ENCODE results near the gene ANAPC7.
"Not testable (repeated sequence)": the region's sequence is repeated elsewhere in the genome, so short reads cannot be mapped to it uniquely, and the experiment has no call there.

ANAPC7 gene

GRCh38 chr12:110349514-110350151, 53.9 kb downstream of the ANAPC7 start:
- in situ Hi-C loops (cut with HindIII; ENCODE audit: low sequenced_read_pairs): no loop called here

DNA sequence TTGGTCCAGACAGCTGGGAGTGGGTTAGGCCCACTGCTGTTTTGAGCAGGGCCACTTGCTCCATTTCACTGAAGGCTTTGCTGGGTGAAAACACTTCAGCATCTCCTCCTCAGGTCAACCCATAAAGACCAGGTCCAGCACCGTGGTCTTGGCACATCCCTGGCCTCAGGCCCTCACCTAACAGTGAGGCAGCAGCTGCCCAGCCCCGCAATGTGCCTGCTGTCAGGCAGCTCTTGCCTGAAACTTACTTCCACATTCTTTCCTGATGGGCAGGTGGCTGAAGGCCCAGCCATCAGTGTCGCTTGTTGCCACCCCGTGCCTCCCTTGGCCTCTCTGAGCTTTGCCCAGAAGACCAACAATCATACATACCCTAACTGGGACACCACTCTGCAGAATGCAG, 54.4 kb downstream of the ANAPC7 start:
- in situ Hi-C loops (cut with HindIII; ENCODE audit: low sequenced_read_pairs): no loop called here

GRCh38 chr12:110348431-110349059, 55.0 kb downstream of the ANAPC7 start:
- in situ Hi-C loops (cut with HindIII; ENCODE audit: low sequenced_read_pairs): no loop called here

GRCh38 chr12:110347767-110348166, 55.7 kb downstream of the ANAPC7 start:
- in situ Hi-C loops (cut with HindIII; ENCODE audit: low sequenced_read_pairs): no loop called here

DNA sequence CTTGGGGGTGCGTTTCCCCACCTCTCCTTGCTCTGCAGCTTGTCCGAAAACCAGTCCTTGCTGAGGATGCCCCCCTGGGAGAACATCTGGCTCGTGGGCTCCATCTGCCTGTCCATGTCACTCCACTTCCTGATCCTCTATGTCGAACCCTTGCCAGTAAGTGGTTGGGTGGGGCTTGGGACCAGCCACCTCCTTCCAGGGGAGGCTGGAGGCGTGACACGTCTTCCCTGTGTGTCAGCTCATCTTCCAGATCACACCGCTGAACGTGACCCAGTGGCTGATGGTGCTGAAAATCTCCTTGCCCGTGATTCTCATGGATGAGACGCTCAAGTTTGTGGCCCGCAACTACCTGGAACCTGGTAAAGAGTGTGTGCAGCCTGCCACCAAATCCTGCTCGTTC, 57.5 kb downstream of the ANAPC7 start:
- in situ Hi-C loops (cut with HindIII; ENCODE audit: low sequenced_read_pairs): no loop called here

- in situ Hi-C loops (cut with HindIII; ENCODE audit: low sequenced_read_pairs): no loop called here
Measured at GRCh38 chr12:110345176-110345661, 58.3 kb downstream of the ANAPC7 start.

DNA sequence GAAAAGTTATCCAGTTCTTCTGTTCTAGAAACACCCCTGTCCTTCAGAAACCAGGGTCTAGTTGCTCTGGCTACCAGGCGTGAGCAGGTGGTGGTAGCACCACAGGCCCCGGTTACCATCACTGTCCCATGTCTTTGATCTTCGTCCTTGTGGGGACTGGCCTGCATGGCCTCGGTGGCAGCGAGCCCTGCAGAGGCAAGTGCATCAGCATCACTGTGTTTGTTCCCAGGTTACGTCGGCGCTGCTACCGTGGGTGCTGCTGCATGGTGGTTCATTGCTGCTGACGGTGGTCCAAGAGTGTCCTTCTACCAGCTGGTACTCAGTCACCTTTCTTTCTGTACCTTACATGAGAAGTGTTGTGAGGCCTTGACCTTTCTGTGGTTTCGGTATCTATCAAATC, 58.9 kb downstream of the ANAPC7 start:
- in situ Hi-C loops (cut with HindIII; ENCODE audit: low sequenced_read_pairs): no loop called here

- in situ Hi-C loops (cut with HindIII; ENCODE audit: low sequenced_read_pairs): no loop called here
Measured at GRCh38 chr12:110343736-110344555, 59.6 kb downstream of the ANAPC7 start.

GRCh38 chr12:110343114-110343513, 60.4 kb downstream of the ANAPC7 start:
- in situ Hi-C loops (cut with HindIII; ENCODE audit: low sequenced_read_pairs): no loop called here

GRCh38 chr12:110342157-110342556, 61.4 kb downstream of the ANAPC7 start:
- in situ Hi-C loops (cut with HindIII; ENCODE audit: low sequenced_read_pairs): no loop called here

- in situ Hi-C loops (cut with HindIII; ENCODE audit: low sequenced_read_pairs): no loop called here
Measured at GRCh38 chr12:110340706-110341105, 62.8 kb downstream of the ANAPC7 start.

- in situ Hi-C loops (cut with HindIII; ENCODE audit: low sequenced_read_pairs): not testable (repeated sequence)
Measured at GRCh38 chr12:110340261-110340660, 63.2 kb downstream of the ANAPC7 start.

DNA sequence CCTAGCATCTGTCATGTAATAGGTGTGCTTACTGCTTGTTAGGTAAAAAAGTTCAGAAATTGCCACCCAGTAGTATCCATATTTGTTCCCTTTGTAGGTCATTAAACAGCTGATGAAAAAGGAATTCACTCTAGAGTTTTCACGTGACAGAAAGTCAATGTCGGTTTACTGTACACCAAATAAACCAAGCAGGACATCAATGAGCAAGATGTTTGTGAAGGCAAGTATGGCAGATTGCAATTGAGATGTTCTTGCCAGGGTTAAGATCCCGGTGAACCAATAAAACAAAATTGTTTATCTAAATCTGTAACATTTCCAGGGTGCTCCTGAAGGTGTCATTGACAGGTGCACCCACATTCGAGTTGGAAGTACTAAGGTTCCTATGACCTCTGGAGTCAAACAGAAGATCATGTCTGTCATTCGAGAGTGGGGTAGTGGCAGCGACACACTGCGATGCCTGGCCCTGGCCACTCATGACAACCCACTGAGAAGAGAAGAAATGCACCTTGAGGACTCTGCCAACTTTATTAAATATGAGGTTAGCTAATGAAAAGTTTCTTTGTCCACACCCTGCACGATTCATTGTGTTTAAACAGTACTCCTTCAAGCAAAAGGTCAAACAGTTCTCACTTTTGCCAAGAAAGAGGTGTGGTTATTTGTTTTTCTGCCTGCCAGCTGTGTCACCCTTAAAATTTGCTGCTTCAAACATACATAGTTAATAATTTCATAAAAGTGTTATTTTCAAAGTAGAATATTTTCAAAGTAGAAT, 64.1 kb downstream of the ANAPC7 start:
- in situ Hi-C loops (cut with HindIII; ENCODE audit: low sequenced_read_pairs): no loop called here

GRCh38 chr12:110338754-110339153, 64.8 kb downstream of the ANAPC7 start:
- in situ Hi-C loops (cut with HindIII; ENCODE audit: low sequenced_read_pairs): no loop called here

GRCh38 chr12:110337912-110338710, 65.4 kb downstream of the ANAPC7 start:
- in situ Hi-C loops (cut with HindIII; ENCODE audit: low sequenced_read_pairs): no loop called here

- in situ Hi-C loops (cut with HindIII; ENCODE audit: low sequenced_read_pairs): no loop called here
Measured at GRCh38 chr12:110335481-110336045, 67.9 kb downstream of the ANAPC7 start.

DNA sequence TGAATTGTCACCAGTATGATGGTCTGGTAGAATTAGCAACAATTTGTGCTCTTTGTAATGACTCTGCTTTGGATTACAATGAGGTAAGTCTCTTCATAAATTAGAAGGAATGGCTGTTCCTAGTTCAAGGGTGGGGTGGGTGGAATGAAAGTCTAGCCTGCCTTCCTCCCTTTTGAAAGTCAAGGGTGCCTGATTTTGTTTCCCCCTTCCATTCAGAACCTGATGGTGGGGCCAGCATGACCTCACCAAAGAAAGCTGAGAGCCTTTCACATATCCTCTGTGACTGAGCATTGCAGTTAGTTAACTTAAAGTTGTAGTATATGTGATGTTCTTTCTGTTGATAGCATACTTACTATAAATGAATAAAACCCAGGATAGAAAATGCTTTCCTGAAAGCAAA, 70.3 kb downstream of the ANAPC7 start:
- in situ Hi-C loops (cut with HindIII; ENCODE audit: low sequenced_read_pairs): no loop called here

DNA sequence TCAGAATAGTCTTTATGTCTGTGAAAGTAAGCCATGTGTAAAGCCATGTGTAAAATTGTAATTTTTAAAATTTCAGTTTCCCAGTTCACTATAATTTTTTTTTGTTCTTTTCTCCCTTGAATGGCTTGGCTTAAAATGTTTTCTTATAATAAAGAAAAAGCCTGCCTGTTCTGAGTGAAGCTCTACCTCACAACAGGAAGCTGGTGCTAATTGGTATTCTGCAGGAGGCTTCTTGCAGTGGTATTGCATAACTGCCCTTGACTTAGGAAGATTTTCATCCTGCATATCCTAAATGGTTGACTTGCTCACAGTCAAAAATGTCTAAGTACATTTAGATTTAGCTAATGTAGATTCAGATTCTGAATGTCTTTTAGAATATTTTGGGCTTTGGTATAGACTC, 73.0 kb downstream of the ANAPC7 start:
- in situ Hi-C loops (cut with HindIII; ENCODE audit: low sequenced_read_pairs): no loop called here

GRCh38 chr12:110330124-110330523, 73.4 kb downstream of the ANAPC7 start:
- in situ Hi-C loops (cut with HindIII; ENCODE audit: low sequenced_read_pairs): no loop called here

GRCh38 chr12:110329710-110330109, 73.8 kb downstream of the ANAPC7 start:
- in situ Hi-C loops (cut with HindIII; ENCODE audit: low sequenced_read_pairs): no loop called here

Data from DLD1 (cell line).